Femur (tissue), 1 donor: Measurements from ENCODE around the gene MAEA.

Experiments
- DNase-seq: peaks from one replicate; pipeline ENCODE4 v3.0.0-alpha.2; 2017

Gene MAEA

GRCh38 chr4:1382776-1383727, 93.4 kb downstream of the MAEA start:
- DNase-seq = no peak

- no peak for DNase-seq
Observed at GRCh38 chr4:1383728-1384591, 94.3 kb downstream of the MAEA start.

GRCh38 chr4:1384675-1385372, 95.1 kb downstream of the MAEA start:
- DNase-seq = no peak

- no peak for DNase-seq
Observed at GRCh38 chr4:1385373-1386340, 96.0 kb downstream of the MAEA start.
